ENCODE measurements around the gene VEGFA.
A peak's percentile ranks its signal among the peaks of the same experiment; 100 is the strongest.

Gene VEGFA

DNA sequence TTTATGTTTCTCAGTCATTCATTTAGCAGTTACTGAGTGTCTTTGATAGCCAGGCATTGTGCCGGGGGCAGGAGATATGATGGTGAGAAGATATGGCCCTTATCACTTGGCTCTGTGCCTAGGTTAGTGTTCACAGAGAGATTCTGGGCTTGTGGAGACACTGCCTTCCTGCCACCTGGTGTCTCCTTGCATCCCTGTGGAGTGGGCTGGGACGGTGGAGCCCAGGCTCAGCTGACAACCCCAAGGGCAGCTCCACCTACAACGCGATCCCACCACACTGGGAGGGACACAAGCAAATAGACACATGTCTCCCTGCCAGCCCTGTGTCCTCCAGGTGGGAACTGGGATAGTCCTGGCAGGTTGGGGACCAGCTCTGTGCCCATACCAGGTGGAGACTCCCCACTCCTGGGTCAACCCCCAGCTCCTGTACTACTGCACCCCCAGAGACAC, 30.3 kb upstream of the VEGFA start:
- DNase-seq, result no peak

DNA sequence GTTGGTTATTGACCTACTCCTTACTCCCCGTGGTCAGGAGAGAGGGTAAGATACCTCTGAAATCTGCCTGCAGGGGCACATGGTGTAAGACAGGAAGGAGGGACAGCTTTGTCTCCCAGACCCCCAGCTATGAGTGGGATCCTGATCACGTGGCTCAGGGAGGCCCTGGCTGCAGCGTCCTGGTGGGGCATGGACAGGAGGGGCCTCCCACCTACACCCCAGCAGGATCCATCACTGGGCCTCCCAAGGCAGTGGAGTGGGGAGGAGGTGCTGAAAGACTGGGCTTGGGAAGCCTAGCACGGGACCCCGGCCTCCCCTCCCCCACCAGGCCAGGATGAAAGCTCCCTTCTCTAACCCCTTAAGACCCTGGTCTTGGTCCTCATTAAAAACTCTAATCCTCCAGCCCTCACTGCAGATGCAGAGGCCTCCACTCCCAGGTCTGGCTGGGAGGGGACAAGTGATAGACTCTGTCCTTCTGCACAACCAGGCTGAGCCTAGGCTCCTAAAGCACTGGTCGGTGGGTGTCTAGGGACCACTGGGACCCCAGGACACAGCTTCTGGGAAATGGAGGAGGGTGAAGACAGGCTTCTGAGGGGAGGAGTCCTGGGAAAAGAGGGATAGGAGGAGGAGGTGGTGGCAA, 29.6 kb upstream of the VEGFA start:
- DNase-seq, result no peak

DNA sequence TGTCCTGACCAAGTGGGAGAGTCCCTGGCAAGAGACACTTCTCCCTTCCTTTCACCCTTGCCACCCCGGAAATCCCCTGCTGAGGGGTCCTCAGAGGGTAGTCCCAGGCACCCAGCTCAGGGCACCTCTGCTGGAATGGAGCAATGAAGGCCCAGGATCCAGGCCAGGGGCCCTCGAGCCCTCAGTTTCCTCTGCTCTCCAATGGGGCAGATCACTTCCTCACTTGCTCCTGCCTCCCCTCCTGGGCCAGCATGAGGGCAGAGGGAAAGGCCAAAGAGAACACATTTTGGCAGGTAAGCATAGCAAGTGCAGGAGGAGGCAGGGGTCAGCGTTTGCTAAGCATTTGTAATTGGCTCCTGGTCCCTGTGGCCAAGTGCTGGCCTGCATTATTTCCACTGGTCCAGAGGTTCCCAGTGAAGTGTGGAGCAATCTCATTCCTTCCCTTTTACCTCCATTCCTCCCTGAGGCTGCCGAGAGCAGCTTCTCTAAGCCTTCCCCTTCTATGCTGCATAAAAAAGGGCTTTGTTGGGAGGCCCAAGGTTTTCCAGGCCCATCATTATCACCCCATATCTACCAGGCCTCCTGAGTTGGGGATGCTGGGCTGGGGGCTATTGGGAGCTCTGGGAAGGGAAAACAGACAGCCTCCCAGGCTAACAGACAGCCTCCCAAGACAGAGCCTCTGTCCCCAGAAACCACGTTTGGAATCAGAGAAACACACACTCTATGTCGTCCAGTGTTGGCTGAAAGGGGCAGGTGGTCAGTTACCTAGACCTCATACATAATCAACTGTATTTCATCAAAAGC, 28.8 kb upstream of the VEGFA start:
- no peak for DNase-seq

DNA sequence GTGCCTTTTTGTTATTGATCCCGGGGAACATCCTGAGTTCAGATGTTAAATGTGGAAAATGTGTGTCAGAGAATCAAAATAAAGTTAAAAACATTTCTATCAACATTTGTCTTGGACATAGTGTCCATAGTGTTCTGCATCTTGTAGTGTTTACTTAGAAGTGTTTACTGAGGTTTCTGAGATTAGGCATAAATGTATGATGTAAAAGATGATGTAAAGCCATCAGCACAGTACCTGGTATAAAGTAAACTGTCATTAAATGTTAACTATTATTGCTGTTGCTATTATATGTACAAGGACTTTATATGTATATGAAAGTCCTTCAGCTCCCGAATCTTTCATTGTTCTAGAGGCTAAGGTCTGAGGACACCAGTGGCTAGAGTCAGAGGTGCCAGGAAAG, 28.2 kb upstream of the VEGFA start:
- no peak for DNase-seq

DNA sequence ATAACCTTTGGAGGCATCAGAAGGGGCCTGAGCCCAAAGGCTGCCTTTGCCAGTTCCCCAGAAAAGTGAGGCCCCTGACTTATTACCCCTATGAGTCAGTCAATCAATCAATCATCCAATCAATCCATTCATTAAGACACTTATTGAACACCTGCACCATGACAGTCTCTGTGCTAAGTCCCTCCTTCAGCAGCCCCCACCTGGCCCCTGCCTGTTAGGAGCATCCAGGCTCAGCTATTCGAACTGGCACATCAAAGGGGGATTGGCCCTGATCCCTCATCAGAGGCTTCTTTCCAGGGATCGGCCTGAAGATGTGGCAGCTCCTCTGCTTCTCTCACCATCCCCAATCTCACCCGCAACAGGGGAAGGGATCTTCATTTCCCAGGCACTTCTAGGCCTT, 27.7 kb upstream of the VEGFA start:
- no peak for DNase-seq

DNA sequence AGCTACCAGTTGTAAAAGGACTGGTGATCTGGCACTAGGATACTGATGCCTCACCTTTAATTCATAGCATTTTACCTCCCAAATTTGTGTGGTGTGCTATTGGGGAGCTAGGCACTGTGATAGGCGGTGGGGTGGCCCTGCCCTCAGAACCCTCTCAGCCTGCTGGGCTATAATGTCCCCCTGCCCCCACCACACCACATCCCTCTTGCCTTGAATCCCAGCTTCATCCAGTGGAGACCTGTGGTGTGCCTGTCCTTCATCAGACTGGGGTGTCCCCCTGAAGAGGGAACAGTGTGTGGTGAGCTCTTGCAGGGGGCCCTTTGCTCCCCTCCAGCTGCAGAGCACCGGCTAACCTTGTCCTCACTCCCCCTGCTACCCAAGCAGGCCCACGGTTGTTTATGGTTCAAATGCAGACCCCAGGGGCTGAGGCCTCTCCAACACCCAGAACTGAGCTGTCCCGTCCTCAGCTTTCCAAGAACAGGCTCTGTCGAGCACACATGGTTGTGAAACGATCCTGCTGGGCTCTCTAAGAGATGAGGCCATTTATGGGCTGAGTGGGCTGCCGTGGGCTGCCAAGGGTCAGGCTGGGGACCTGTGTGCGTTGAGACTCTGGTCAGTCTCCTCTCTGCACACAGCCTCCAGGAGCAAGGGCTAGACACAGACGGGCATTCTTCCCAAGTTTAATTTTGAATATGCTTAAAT, 26.9 kb upstream of the VEGFA start:
- DNase-seq, result no peak

DNA sequence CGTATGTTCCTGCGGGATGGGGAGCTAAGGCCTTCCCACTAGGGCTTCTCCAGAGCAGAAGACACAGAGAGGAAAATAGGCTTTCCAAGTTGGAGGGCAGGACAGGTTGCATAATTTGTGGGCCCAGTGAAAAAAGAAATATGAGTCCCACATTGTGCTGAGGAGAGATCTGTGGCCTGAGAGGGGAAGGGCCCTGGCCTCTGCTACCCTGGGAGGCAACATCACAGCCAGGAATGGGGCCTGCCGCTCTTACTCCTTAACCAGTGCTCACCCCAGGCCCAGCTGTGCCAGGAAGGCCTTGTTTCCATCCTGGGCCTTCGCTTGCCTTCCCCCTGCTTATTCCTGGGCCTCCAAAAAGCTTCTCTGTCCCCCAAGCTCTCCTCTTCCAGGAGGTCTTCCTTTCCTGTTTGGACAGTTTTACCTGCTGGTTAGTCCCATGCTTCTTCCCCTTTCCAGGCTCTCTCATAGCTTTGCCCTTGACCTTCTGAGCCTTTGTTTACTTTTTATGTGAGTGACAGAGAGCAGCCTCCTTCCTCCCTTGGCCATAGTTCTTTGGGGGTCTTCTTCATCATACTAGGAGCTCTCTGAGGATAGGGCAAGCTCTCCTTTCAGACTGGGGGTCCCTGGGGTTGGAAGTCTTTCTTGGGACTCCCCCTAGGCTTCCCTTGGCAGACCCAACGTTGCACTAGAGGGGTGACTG, 26.2 kb upstream of the VEGFA start:
- no peak for DNase-seq

DNA sequence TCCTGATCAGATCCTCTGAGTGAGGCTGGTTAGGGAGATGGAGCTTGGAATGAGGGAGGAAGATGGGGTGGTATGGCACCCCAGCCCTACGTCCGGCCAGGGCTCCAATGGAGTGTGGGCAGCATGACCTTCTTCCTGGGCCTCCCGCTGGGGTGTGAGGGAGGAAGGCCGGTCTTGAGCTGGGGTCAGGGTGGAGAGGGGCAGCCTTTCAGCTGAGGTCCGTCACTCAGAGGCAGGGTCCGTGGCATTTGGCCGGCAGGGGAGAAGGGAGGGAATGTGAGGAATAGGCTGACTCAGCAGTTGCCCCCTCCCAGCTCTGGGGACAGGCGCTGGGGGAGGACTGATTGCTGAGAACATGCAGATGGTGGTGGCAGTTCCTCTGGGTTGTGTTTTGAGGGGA, 25.5 kb upstream of the VEGFA start:
- no peak for DNase-seq

DNA sequence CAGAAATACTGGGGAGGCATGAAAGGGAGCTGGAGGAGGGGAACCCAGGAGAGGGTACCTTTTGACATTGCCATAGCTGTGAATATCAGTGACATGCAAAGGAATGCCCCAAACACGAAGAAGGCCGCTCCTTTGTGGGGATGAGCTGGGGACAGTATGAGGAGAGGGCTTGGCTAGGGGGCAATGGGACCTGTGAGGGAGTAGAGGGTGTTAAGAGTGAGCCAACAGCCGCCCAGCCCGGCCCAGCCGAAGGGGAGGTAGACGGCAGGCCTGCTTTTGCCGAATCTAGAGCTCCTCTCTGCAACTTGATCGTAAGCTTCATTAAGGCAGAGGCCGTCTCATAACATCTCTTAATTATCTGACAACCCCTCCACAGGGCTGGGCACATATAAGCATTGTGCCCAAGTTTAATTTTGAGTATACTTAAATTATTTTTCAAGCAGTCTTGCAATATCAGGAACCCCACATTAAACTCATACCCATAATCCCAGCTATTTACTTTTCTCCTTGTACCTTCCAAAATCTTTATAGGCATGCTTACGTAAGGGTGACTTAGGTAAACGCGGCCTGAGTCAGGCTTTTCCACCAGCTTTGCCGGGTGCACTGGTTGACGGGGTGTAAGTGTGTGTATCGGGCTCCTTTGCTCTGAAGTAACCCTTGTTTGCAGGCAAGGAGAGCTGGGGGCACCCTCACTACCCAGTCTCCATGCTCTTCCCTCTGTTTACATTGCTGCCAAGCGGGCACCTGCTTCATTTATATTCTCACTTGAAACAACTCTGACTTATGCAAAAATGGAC, 24.9 kb upstream of the VEGFA start:
- no peak for DNase-seq

DNA sequence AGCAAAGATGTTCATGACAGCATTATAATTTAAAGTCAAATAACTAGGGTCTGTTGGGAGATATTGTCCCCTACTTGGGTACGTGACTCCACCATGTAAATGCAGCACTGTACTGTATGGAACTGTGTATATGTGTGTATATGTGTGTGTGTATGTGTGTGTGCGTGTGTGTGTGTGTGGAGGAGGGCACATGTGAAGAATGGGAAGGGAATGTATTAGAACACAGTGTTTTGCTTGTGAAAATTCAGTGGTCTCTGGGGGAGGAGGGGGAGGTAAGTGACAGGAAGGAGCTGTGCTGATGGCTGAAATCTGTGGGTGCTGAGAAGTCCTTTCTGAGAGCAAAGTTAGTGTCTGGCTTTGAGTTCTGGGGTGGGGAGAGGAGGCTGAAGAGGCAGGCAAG, 23.9 kb upstream of the VEGFA start:
- DNase-seq, result peak; percentile 2 to 8

DNA sequence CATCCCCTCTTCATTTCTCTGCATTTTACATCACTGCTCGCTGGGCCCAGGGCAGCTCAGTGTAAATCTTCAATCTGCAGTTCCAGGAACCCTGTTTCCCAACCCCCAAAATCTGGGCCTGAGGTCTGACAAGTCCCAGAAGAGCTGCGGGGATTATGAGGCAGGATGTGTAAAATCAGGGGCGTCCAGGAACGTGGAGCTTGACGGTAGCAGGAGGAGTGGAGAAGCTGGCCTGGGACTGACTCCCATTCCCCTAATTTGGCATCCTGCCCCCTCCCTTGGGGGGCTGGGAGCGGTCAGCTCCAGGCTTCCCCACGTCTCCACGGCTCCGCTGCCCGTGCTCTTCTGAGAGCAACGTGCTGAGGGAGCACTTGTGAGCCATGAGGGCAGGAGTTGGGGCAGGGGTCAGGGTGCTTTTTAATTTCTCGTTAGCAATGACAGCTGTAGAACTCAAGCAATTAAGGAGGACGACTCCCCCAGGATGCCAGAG, 23.4 kb upstream of the VEGFA start:
- DNase-seq, result peak in 1 of 2 experiments; percentile 3

DNA sequence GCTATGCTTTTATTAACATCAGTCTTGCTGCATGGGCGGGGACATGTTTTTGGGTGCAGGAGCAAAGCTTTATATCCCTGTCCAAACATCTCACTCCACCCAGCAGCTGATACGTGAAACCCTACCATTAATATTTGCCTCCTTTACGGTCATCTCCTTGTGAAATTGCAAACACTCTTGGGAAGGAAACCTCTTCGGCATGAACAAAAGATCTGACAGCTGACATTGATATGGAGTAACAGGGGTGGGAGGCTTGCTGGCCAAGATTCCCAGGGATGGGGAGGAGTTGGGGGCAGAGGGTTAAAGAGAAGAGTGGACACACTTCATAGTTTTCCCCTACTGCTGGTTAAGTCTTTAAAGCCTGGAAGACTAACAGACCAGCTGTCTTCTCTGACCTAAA, 22.2 kb upstream of the VEGFA start:
- DNase-seq, result peak in 1 of 2 experiments; percentile 1

DNA sequence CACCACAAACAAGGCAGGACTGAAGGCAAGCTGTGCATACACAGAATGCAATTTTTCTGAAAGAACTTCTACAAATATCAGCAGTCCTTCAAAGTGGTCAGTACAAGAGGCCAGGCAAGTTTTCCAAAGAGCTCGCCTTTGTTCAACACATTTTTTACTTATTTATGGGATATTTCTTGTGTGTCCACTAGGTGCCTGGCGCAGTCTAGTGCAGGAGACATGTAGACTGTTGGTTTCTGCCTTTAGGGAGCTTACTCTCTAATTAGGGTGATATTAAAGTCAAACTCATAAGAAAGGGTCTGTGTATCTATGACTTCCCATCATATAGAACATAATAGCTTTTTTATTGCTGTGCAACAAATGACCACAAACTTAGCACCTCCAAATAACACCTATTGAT, 21.2 kb upstream of the VEGFA start:
- DNase-seq, result no peak

DNA sequence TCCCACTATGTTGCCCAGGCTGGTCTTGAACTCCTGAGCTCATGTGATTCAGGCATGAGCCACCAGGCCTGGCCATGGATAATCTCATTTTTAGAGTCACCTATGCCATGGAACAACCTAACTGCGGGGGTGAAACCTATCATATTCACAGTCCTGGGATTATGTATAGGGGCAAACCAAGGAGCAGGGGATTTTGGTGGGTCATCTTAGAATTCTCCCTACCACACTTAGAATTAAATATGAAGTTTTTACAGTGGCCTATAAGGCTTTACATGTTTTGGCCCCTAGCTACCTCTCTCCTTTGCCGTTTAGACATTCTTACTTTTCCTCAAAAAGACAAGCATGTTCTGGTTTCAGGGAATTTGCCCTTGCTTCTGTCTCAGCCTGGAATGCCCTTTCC, 20.6 kb upstream of the VEGFA start:
- DNase-seq, result no peak

DNA sequence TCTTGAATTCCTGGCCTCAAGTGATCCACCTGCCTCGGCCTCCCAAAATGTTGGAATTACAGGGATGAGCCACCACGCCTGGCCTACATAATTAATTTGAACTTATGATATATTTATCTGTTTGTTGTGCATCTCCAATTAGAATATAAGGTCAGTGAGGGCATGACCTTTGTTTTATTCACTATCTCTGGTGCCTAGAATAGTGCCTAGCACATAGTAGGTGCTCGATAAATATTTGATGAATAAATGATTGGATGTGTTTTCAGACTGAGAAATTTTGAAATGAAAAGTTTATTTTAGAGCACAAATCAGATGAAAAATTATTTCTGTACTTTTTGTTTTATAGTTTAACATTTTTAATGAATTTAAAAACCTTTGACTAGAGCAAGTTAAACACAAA, 19.4 kb upstream of the VEGFA start:
- DNase-seq, result no peak

DNA sequence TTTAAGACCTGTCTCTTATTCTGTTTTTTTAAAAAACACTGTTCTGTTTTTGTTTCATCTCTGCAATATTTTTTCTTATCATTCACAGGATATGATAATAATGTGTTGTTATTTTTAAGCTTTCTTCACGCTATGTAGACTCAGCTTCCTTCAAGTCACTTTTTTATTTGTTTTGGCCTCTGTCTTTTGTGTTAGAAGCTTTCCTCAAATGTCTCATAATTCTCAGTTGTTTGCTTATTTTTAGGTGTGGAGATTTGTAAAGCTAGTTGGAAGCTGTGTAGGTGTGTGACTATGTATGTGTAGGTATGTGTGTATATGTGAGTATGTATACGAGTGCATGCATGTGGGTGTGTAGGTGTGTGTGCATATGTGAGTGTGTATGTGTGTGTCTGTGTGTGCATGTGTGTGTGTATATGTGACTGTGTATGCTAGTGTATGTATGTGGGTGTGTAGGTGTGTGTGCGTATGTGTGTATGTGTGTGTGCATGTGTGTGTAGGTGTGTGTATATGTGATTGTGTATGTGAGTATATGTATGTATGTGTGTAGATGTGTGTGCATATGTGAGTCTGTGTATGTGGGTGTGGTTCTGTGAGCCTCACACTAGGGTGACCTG, 16.3 kb upstream of the VEGFA start:
- peak in 1 of 2 experiments; percentile 6 for DNase-seq

DNA sequence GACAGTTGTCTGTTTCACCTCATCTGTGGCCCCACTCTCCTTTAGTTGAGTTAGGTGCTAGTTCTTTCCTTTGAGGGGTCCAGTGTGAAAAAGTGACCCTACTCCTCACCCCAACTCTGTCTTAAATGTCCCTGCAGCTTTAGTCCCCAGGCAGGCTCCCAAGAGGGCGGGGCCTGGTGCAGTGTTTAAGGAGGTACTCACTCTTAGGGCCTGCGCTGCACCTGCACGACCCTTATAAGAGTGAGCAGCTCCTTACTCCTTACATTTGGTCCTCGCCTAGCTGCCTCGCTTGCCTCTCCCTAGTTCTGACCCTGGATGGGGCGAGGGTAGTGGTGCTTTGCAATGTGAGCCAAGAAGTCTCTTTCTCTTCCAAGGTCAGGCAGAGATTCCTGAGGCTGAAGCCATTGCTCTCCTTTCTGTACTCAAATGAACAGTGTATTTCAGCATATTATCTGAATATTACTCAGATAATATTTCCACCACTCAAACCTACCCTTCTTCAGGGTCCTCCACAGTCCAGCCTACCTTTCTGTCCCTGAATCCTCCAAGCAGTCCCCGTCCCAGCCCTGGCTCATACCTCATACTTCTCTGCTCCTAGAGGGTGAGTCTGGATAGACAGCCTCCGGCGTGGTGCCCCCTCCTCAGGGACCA, 11.9 kb upstream of the VEGFA start:
- no peak for DNase-seq

DNA sequence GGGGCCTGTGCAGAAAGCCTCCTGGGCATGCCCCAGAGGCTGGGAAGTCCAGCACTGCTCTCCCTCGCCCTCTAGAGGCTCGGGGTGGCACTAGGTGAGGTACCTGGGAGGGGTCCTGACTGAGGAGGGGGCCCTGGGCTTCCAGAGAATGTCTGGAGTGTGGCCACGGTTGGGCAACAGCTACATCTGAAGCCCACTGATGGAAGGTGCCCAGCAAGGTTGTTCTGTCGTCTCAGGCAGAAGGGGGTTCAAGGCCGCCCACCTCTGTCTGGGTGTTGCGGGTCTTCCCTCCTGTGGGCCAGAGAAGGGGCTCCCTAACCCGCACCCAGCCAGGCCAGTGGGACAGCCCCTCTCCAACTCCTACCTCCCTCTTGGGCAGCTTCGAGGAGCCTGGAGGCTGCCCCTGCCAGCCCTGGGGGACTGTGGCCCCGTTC, 11.4 kb upstream of the VEGFA start:
- DNase-seq, result peak; percentile 38 to 44

DNA sequence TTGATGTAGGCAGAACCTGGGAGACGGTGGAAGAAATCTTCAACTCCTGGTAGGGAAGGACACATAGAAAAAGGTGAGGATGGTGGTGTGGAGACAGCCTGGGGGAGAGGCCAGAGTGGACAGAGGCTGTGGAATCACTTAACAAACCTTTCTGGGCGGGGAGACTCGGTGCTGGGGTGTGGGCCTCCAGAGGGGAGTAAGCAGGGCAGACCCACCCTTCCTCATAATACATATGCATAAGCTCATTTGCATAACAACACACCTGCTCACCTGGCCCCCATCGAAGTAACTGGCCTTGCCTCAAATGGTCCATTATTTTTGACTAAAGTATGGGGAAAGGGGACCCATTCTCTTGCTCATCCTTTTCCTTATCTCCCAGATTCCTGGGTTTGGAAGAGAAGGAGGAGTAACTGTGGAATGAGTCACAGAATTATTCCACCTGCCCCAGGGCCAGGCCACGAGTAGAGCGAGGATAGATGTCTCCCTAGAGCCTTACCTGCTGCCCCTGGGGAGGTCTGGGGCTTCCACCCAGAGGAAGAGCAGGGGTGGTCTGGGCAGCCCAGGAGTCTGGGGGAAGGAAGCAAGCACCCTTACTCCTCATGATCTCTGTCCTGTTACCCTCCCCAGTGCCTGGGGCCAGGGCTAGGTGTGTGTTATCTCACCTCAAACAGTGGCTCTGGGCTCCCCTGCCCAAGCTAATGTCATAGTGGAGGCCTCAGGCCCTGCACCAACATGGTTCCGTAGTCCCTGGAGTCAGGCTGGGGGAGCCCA, 10.7 kb upstream of the VEGFA start:
- no peak for DNase-seq

DNA sequence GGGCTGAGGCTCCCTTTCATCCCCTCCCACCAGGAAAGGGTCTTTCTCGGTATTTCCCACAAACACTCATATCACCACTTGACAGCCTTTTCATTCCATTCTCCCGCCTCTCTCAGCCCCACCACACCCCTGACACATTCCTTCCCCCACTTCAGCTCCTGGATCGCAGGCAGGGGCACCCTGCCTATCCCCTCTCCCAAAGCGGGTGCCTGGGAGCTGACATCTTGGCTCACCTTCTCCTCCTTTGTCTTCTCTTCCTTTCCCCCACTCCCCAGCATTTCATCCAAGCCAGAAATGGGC, 10.2 kb upstream of the VEGFA start:
- no peak for DNase-seq
